Transverse colon (tissue), 4 donors: Measurements from ENCODE around the gene RMND5A. TPM values are rescaled to one million over a fixed set of nuclear protein-coding genes. Genes with fewer than 3 reads are reported as not detected.

Experiments used
- DNase-seq: peaks from one replicate; pipeline ENCODE4 v3.0.0-alpha.2; 2019
- H3K27ac ChIP-seq, 4 donors: fragments of 200-600 bp; sonication (generic); 2 replicates each; pipeline ENCODE4 v1.5.1; 2016 to 2018; ENCODE audit warnings: inconsistent platforms in 4 of 4
- H3K27me3 ChIP-seq: fragments of 200-600 bp; sonication (generic); 2 replicates; pipeline ENCODE4 v1.5.1; 2017; ENCODE audit warnings: inconsistent platforms
- H3K36me3 ChIP-seq, 4 donors: fragments of 200-600 bp; sonication (generic); 2 replicates each; pipeline ENCODE4 v1.5.1; 2017 to 2019; ENCODE audit warnings: inconsistent platforms in 4 of 4
- H3K4me1 ChIP-seq, 4 donors: fragments of 200-600 bp; sonication (generic); 2 replicates each; pipeline ENCODE4 v1.5.1; 2017 to 2020; ENCODE audit warnings: inconsistent platforms in 4 of 4
- H3K4me3 ChIP-seq, 4 donors: fragments of 200-600 bp; sonication (generic); 1 replicate in 1 of 4; 2 replicates in 3 of 4; pipeline versions ENCODE4 v1.5.1 to v1.6.1; 2017 to 2019; ENCODE audit warnings: inconsistent platforms in 4 of 4
- H3K9me3 ChIP-seq, 2 donors: fragments of 200-600 bp; sonication (generic); 2 replicates each; pipeline ENCODE4 v1.5.1; 2017 to 2019; ENCODE audit warnings: inconsistent platforms in 2 of 2
- CTCF ChIP-seq, 5 experiments: fragments of 200-600 bp in 3 of 5; fragments of 450-650 bp in 2 of 5; sonication (generic) in 3 of 5; IDR thresholded peaks; 1 replicate in 2 of 5; 2 replicates in 3 of 5; pipeline ENCODE4 v1.5.1; 2016 to 2017; ENCODE audit warnings: antibody characterized with exemption in 5 of 5, inconsistent platforms in 3 of 5, mild to moderate bottlenecking in 2 of 5, moderate library complexity in 1 of 5
- EP300 ChIP-seq: sonication (generic); formaldehyde crosslinking; IDR thresholded peaks from one replicate; pipeline ENCODE4 v1.6.1; 2017; ENCODE audit warnings: antibody characterized with exemption, low read depth
- POLR2A ChIP-seq: fragments of 450-650 bp; IDR thresholded peaks from one replicate; pipeline ENCODE4 v1.6.1; 2016; ENCODE audit warnings: antibody characterized with exemption, mild to moderate bottlenecking, moderate library complexity
- POLR2AphosphoS5 ChIP-seq, 3 donors: sonication (generic); formaldehyde crosslinking; IDR thresholded peaks; one replicate each; pipeline ENCODE4 v1.6.1; 2016; ENCODE audit warnings: antibody characterized with exemption in 3 of 3
- WGBS, 2 donors: methylation state at CpG; one replicate each; pipeline ENCODE4 v1.1.5; 2018; ENCODE audit warnings: low coverage in 1 of 2; 5-methylcytosine and 5-hydroxymethylcytosine counted together
- in situ Hi-C, 4 donors: fragments of 200-750 bp; cut with MboI; loops; one replicate each; pipeline versions ENCODE4 v1.15.0 to v1.15.1; 2017; ENCODE audit warnings: low sequenced_read_pairs in 3 of 4, low pct_ligation_motif_present in 1 of 4, low pct_unique_long_range_greater_than_20kb in 1 of 4
- intact Hi-C: fragments of 100-400 bp; cut with DNase I; formaldehyde crosslinking; loops from one replicate; pipeline ENCODE4 v1.15.1; 2023; ENCODE audit warnings: low total_unique reads
- total RNA-seq, 4 donors: library from RNA; depleted of rRNA; stranded (reverse); fragments of >200 nt; gene quantifications; one replicate each; pipeline ENCODE4 v1.1.0, GENCODE V29; 2016

Gene RMND5A
- total RNA-seq, 4 donors from 2014 or later: 58.1 to 94.8 (median 72.4) TPM

- intact Hi-C loops: no loop called here
- in situ Hi-C loops: no loop called here
- H3K36me3 ChIP-seq: peaks cover 0 to 10% (median 3%) of the 10 kb centered on the region in 4 donors
- no peak for TF ChIP-seq POLR2AphosphoS5 (IDR thresholded peaks at IDR 0.05)
- TF ChIP-seq CTCF (IDR thresholded peaks at IDR 0.05): peak; percentile 50 to 64 (median 59)
- TF ChIP-seq POLR2A: no peak
- no peak for TF ChIP-seq EP300
- no peak for DNase-seq
- no peaks in the 10 kb centered on the region for H3K9me3 ChIP-seq
- H3K4me1 ChIP-seq: peaks cover 0 to 10% (median 0%) of the 10 kb centered on the region in 4 donors
- no peaks in the 10 kb centered on the region for H3K27me3 ChIP-seq
- 57 to 68% methylated on average over 4 of the region's 4 CpGs for WGBS, 2 donors
- H3K27ac ChIP-seq: no peak overlapping the region
- no peak overlapping the region for H3K4me3 ChIP-seq
Measured at GRCh38 chr2:86764661-86765309, 44.7 kb downstream of the RMND5A start.

GRCh38 chr2:86765310-86765695, 45.2 kb downstream of the RMND5A start:
- Histone ChIP-seq H3K36me3 (peaks cover 0 to 15% (median 3%) of the 10 kb centered on the region in 4 donors), H3K9me3 (no peaks in the 10 kb centered on the region), H3K4me1 (peaks cover 0 to 10% (median 0%) of the 10 kb centered on the region in 4 donors), H3K4me3 (no peak overlapping the region), H3K27ac (no peak overlapping the region), H3K27me3 (no peaks in the 10 kb centered on the region)
- TF ChIP-seq EP300: no peak
- in situ Hi-C loops (no loop called here), intact Hi-C loops (no loop called here)
- DNase-seq: no peak
- 20 to 55% methylated on average over 1 of the region's 1 CpG for WGBS, 2 donors

GRCh38 chr2:86768189-86768949, 48.3 kb downstream of the RMND5A start:
- in situ Hi-C loops: no loop called here
- no peak for DNase-seq
- Histone ChIP-seq H3K4me1 (peaks cover 0 to 10% (median 0%) of the 10 kb centered on the region in 4 donors), H3K9me3 (no peaks in the 10 kb centered on the region), H3K27ac (no peak overlapping the region), H3K36me3 (peaks cover 0 to 44% (median 6%) of the 10 kb centered on the region in 4 donors), H3K4me3 (no peak overlapping the region), H3K27me3 (no peaks in the 10 kb centered on the region)
- TF ChIP-seq CTCF (IDR thresholded peaks at IDR 0.05) (no peak), EP300 (no peak), POLR2AphosphoS5 (IDR thresholded peaks at IDR 0.05) (no peak), POLR2A (no peak)
- 89 to 100% methylated on average over 2 to 5 of the region's 5 CpGs for WGBS, 2 donors
- intact Hi-C loops: no loop called here

GRCh38 chr2:86769838-86770237, 49.7 kb downstream of the RMND5A start:
- Histone ChIP-seq H3K36me3 (peaks cover 0 to 58% (median 10%) of the 10 kb centered on the region in 4 donors), H3K27ac (no peak overlapping the region), H3K9me3 (no peaks in the 10 kb centered on the region), H3K27me3 (no peaks in the 10 kb centered on the region), H3K4me3 (no peak overlapping the region), H3K4me1 (no peaks in the 10 kb centered on the region)
- TF ChIP-seq CTCF (IDR thresholded peaks at IDR 0.05): no peak
- no peak for TF ChIP-seq POLR2A
- TF ChIP-seq POLR2AphosphoS5 (IDR thresholded peaks at IDR 0.05): no peak
- no peak for TF ChIP-seq EP300
- in situ Hi-C loops: no loop called here
- WGBS, 2 donors: 73 to 78% methylated on average over 2 to 4 of the region's 4 CpGs
- intact Hi-C loops: no loop called here
- no peak for DNase-seq
